Peyer's patch (tissue), 4 donors: ENCODE results near the gene AP1M2.

Experiments
- POLR2A ChIP-seq, 2 donors: fragments of 450-650 bp; IDR thresholded peaks; one replicate each; pipeline ENCODE4 v1.5.1; 2017; ENCODE audit warnings: antibody characterized with exemption in 2 of 2, mild to moderate bottlenecking in 2 of 2, moderate library complexity in 2 of 2
- TF ChIP-seq, protein P1 (sequence below), 6 experiments: fragments of 450-650 bp in 4 of 6; fragments of 200-600 bp in 2 of 6; sonication (generic) in 1 of 6; IDR thresholded peaks; one replicate each; pipeline ENCODE4 v1.5.1; 2017 to 2019; ENCODE audit warnings: antibody characterized with exemption in 6 of 6, mild to moderate bottlenecking in 3 of 6, moderate library complexity in 1 of 6

DNA sequence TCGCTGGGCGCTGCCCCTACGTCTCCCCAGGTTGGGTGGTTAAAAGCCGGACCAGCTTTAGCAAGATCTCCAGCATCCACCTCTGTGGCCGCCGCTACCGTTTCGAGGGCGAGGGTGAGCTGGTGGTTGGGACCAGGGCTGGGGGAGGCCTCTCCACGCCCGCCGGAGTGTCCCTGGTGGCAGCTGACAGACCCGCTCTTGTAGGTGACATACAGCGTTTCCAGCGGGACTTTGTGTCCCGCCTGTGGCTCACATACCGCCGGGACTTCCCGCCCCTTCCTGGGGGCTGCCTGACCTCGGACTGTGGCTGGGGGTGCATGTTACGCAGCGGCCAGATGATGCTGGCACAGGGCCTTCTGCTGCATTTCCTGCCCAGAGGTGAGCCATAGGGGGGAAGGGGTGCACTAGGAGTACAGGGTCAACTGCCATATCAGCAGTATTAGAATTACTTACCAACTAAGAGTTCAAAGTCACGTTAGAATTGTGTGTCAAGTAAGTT lies 42.3 kb downstream of the AP1M2 start:
- TF ChIP-seq, protein P1, sequence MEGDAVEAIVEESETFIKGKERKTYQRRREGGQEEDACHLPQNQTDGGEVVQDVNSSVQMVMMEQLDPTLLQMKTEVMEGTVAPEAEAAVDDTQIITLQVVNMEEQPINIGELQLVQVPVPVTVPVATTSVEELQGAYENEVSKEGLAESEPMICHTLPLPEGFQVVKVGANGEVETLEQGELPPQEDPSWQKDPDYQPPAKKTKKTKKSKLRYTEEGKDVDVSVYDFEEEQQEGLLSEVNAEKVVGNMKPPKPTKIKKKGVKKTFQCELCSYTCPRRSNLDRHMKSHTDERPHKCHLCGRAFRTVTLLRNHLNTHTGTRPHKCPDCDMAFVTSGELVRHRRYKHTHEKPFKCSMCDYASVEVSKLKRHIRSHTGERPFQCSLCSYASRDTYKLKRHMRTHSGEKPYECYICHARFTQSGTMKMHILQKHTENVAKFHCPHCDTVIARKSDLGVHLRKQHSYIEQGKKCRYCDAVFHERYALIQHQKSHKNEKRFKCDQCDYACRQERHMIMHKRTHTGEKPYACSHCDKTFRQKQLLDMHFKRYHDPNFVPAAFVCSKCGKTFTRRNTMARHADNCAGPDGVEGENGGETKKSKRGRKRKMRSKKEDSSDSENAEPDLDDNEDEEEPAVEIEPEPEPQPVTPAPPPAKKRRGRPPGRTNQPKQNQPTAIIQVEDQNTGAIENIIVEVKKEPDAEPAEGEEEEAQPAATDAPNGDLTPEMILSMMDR (IDR thresholded peaks at IDR 0.05) = no peak
- TF ChIP-seq POLR2A (IDR thresholded peaks at IDR 0.05) = peak; percentile 31 to 32
